ENCODE measurements around the gene ILDR2. TPM values are rescaled to one million over a fixed set of nuclear protein-coding genes. Genes with fewer than 3 reads are reported as not detected.

The ILDR2 gene
- total RNA-seq, 1 donor from 2014 or later = 1.2 TPM

DNA sequence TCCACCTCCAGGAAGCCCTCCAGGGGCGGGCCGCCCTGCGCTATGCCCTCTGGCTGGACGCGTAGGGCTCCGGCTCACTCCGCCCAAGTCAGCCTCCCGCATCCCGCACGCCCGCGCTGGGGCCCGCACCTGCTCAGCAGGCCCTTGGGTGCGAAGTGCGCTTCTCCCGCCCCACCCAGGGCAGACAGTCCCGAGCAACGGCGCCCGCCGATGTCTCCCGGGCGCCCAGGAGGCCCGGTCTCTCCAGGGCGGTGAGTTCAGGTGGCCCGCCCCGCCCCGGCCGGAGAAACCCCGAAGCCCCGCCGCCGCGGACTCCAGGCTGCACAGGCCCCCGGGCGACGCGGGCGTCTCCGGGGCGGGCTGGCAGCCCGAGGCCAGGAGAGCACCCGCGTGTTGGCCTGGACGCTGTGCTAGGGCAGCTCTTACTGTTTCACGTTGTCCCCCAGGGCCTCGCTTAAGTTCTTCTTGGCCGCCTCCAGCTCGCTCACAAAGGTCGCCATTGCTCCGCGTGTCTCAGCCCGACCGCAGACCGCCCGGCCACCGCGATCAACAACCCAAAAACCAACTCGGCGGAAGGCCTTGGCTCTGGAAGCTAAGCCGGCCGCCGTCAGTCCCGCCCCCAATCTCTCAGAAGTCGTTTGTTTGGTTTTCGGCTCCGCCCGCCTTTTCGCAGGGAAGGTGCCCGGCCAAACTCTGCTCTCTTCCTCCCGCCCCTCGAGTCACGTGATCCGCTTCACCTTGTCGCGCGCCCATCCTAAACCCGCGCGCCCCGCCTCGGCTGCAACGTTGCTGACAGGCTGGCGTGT lies 99.4 kb downstream of the ILDR2 start, which contains the start of gene TADA1:
Gene TADA1 (minus strand): TSS at position 531 of the 806 bp plus-strand sequence. CDS start 31 bp downstream, at position 500.
- Mint-ChIP-seq H3K27ac (ENCODE audit: unreplicated experiment) (peak within 1 kb of the TSS; percentile 76), H3K36me3 (ENCODE audit: low read depth, unreplicated experiment) (peaks cover 8% of the 10 kb centered on the region), H3K4me3 (ENCODE audit: unreplicated experiment) (peak within 1 kb of the TSS; percentile 94), H3K27me3 (ENCODE audit: unreplicated experiment) (peaks cover 11% of the 10 kb centered on the region), H3K4me1 (ENCODE audit: unreplicated experiment) (peaks cover 15% of the 10 kb centered on the region), H3K9me3 (ENCODE audit: unreplicated experiment) (no peaks in the 10 kb centered on the region)
- TF ChIP-seq, protein P1, sequence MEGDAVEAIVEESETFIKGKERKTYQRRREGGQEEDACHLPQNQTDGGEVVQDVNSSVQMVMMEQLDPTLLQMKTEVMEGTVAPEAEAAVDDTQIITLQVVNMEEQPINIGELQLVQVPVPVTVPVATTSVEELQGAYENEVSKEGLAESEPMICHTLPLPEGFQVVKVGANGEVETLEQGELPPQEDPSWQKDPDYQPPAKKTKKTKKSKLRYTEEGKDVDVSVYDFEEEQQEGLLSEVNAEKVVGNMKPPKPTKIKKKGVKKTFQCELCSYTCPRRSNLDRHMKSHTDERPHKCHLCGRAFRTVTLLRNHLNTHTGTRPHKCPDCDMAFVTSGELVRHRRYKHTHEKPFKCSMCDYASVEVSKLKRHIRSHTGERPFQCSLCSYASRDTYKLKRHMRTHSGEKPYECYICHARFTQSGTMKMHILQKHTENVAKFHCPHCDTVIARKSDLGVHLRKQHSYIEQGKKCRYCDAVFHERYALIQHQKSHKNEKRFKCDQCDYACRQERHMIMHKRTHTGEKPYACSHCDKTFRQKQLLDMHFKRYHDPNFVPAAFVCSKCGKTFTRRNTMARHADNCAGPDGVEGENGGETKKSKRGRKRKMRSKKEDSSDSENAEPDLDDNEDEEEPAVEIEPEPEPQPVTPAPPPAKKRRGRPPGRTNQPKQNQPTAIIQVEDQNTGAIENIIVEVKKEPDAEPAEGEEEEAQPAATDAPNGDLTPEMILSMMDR (IDR thresholded peaks at IDR 0.05; ENCODE audit: unreplicated experiment) = no peak
- peak; percentile 96 for DNase-seq (ENCODE audit: low spot score)

DNA sequence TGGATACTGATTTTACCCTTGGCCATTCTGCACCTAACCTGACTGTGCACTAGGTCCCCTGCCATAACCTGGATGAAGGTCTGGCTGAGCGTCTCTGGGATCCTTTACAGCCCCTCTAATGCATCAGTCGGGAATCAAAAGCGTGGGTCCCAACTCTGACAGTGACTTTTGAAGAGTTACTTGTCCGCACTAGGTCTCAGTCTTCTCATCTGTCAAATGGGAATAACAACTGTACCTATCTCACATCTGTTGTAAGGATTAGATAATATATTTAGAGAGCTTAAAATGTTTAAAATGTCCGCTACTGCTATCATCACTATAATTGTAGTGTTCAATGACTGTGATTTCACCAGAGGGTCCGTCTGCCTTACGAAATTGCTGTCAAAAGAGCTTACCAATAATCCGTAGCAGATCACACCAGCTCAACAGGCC lies 100.0 kb downstream of the ILDR2 start:
- Mint-ChIP-seq H3K9me3 (ENCODE audit: unreplicated experiment) (no peaks in the 10 kb centered on the region), H3K4me1 (ENCODE audit: unreplicated experiment) (peaks cover 15% of the 10 kb centered on the region), H3K27ac (ENCODE audit: unreplicated experiment) (peak overlapping the region; percentile 75), H3K4me3 (ENCODE audit: unreplicated experiment) (peak overlapping the region; percentile 94), H3K27me3 (ENCODE audit: unreplicated experiment) (peaks cover 11% of the 10 kb centered on the region), H3K36me3 (ENCODE audit: low read depth, unreplicated experiment) (peaks cover 8% of the 10 kb centered on the region)
- no peak for DNase-seq (ENCODE audit: low spot score)
- TF ChIP-seq, protein P1 (IDR thresholded peaks at IDR 0.05; ENCODE audit: unreplicated experiment) = no peak

DNA sequence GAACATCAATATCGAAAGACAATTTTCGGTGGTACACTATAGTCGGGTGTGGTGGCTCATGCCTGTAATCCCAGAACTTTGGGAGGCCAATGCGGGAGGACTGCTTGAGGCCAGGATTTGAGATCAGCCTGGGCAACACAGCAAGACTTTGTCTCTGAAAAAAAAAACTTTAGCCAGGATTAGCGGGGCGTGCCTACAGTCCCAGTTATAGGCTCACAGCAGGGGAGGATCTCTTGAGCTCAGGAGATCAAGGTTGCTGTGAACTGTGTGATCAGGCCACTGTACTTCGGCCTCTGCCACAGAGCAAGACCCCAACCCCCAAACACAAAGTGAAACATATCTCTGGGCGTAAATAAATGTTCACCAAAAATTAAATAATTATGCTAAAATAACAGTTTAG lies 100.9 kb downstream of the ILDR2 start:
- H3K4me3 Mint-ChIP-seq (ENCODE audit: unreplicated experiment) = no peak overlapping the region
- TF ChIP-seq, protein P1 (IDR thresholded peaks at IDR 0.05; ENCODE audit: unreplicated experiment) = no peak
- no peak for DNase-seq (ENCODE audit: low spot score)
- peaks cover 11% of the 10 kb centered on the region for H3K27me3 Mint-ChIP-seq (ENCODE audit: unreplicated experiment)
- no peaks in the 10 kb centered on the region for H3K9me3 Mint-ChIP-seq (ENCODE audit: unreplicated experiment)
- H3K27ac Mint-ChIP-seq (ENCODE audit: unreplicated experiment) = no peak overlapping the region
- H3K36me3 Mint-ChIP-seq (ENCODE audit: low read depth, unreplicated experiment) = peaks cover 8% of the 10 kb centered on the region
- peaks cover 15% of the 10 kb centered on the region for H3K4me1 Mint-ChIP-seq (ENCODE audit: unreplicated experiment)

DNA sequence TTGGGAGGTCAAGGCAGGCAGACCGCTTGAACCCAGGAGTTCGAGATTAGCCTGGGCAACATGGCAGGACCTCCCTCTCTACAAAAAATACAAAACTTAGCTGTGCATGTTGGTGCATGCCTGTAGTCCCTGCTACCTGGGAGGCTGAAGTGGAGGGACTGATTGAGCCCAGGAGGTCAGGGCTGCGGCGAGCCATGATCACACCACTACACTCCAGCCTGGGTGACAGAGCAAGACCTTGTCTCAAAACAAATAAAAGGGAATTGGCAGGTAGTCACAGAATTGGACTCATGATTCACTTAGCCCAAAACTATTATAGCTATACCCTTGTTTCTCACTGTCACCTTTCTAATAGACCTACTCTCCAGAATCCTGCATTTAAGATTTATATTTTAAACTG lies 104.8 kb downstream of the ILDR2 start:
- no peak for DNase-seq (ENCODE audit: low spot score)
- H3K4me1 Mint-ChIP-seq (ENCODE audit: unreplicated experiment) = peaks cover 8% of the 10 kb centered on the region
- no peak overlapping the region for H3K4me3 Mint-ChIP-seq (ENCODE audit: unreplicated experiment)
- no peak overlapping the region for H3K27ac Mint-ChIP-seq (ENCODE audit: unreplicated experiment)
- peaks cover 3% of the 10 kb centered on the region for H3K27me3 Mint-ChIP-seq (ENCODE audit: unreplicated experiment)
- TF ChIP-seq, protein P1 (IDR thresholded peaks at IDR 0.05; ENCODE audit: unreplicated experiment) = no peak
- H3K36me3 Mint-ChIP-seq (ENCODE audit: low read depth, unreplicated experiment) = no peaks in the 10 kb centered on the region
- H3K9me3 Mint-ChIP-seq (ENCODE audit: unreplicated experiment) = no peaks in the 10 kb centered on the region
